ENCODE measurements around the gene BMPER.

DNA sequence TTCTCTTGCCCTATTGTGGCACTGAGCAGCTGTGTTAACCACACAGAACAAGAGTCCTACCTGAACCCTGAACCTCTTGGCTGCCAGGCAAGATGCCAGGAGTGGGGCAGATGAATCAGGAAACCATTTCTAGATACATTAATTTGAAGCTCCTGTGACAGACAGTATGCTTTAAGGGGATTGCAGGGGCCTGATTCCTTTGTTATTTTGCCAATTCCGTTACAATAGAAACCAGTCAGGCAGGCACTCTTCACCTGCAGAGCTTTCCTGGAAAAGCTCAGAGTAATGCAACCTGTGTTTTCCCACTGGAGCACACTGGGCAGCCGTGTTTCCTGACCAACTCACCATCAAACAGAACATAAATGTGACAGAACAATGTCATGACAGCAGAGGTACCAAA, 233.1 kb downstream of the BMPER start:
- TF ChIP-seq EP300 (IDR thresholded peaks at IDR 0.05) (no peak), CTCF (IDR thresholded peaks at IDR 0.05) (no peak), POLR2A (IDR thresholded peaks at IDR 0.05; ENCODE audit: low read depth) (no peak), POLR2AphosphoS5 (IDR thresholded peaks at IDR 0.05) (no peak)

Measured in esophagus muscularis mucosa (tissue), 4 donors.